Parathyroid adenoma (tissue), 2 donors: ENCODE results near the gene GRAMD2B.

ENCODE experiments used
- H2AFZ ChIP-seq: fragments of 300-600 bp; sonication (generic); one replicate; pipeline ENCODE4 v1.7.0; 2017; ENCODE audit warnings: antibody characterized with exemption, mild to moderate bottlenecking
- H3K27ac ChIP-seq: fragments of 300-600 bp; sonication (generic); one replicate; pipeline ENCODE4 v1.7.0; 2017
- H3K27me3 ChIP-seq: fragments of 300-600 bp; sonication (generic); one replicate; pipeline ENCODE4 v1.7.0; 2017; ENCODE audit warnings: low read length; ENCODE audit not compliant: control insufficient read depth, insufficient read depth
- H3K36me3 ChIP-seq: fragments of 300-600 bp; sonication (generic); one replicate; pipeline ENCODE4 v1.7.0; 2017; ENCODE audit warnings: low read length; ENCODE audit not compliant: control insufficient read depth, insufficient read depth
- H3K4me1 ChIP-seq: fragments of 300-600 bp; sonication (generic); one replicate; pipeline ENCODE4 v1.7.0; 2017; ENCODE audit warnings: control low read depth
- H3K4me2 ChIP-seq: fragments of 300-600 bp; sonication (generic); one replicate; pipeline ENCODE4 v1.7.0; 2017; ENCODE audit warnings: low read length
- H3K4me3 ChIP-seq: fragments of 300-600 bp; sonication (generic); one replicate; pipeline ENCODE4 v1.7.0; 2017; ENCODE audit warnings: low read depth, low read length
- H3K79me2 ChIP-seq: fragments of 300-600 bp; sonication (generic); one replicate; pipeline ENCODE4 v1.7.0; 2017; ENCODE audit warnings: control low read depth
- H3K9ac ChIP-seq: fragments of 300-600 bp; sonication (generic); one replicate; pipeline ENCODE4 v1.7.0; 2017; ENCODE audit warnings: mild to moderate bottlenecking
- H3K9me3 ChIP-seq: fragments of 300-600 bp; sonication (generic); one replicate; pipeline ENCODE4 v1.7.0; 2017; ENCODE audit warnings: low read length; ENCODE audit not compliant: control insufficient read depth
- CTCF ChIP-seq: fragments of 300-600 bp; sonication (generic); IDR thresholded peaks from one replicate; pipeline ENCODE4 v1.7.0; 2017; ENCODE audit warnings: antibody characterized with exemption, mild to moderate bottlenecking
- donor health status: primary hyperparathyroidism.

GRAMD2B gene

GRCh38 chr5:126435261-126435660 is 12.1 kb downstream of the GRAMD2B start:
- Histone ChIP-seq H3K36me3 (no peaks in the 10 kb centered on the region), H3K27ac (no peak overlapping the region), H3K9ac (no peak overlapping the region), H3K4me3 (no peak overlapping the region), H3K4me1 (no peaks in the 10 kb centered on the region), H3K79me2 (no peaks in the 10 kb centered on the region), H3K9me3 (no peaks in the 10 kb centered on the region), H2AFZ (no peak overlapping the region), H3K4me2 (no peak overlapping the region), H3K27me3 (no peaks in the 10 kb centered on the region)
- no peak for TF ChIP-seq CTCF

DNA sequence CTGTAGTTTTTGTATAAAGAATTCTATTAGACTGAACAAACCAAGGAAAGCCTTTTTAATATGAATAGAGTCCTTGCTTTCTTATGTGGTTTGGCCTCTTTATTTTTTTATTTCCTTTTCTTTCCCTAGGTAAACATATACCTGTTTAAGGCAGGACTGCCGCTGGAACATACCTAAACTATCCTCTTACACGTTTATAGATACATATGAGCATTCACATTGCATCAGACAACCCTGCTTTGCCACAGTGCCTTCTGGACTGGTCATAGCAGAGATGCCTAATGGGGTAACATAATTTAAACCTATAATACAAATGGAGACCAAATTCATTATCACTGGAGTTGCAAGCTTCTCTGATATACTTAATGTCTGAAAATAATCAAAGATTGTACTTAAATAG is 12.5 kb downstream of the GRAMD2B start:
- H3K4me3 ChIP-seq, result no peak overlapping the region
- no peaks in the 10 kb centered on the region for H3K79me2 ChIP-seq
- no peak overlapping the region for H3K27ac ChIP-seq
- no peaks in the 10 kb centered on the region for H3K4me1 ChIP-seq
- no peak overlapping the region for H3K9ac ChIP-seq
- TF ChIP-seq CTCF, result no peak
- no peaks in the 10 kb centered on the region for H3K27me3 ChIP-seq
- no peak overlapping the region for H3K4me2 ChIP-seq
- H3K9me3 ChIP-seq, result no peaks in the 10 kb centered on the region
- no peaks in the 10 kb centered on the region for H3K36me3 ChIP-seq
- no peak overlapping the region for H2AFZ ChIP-seq

DNA sequence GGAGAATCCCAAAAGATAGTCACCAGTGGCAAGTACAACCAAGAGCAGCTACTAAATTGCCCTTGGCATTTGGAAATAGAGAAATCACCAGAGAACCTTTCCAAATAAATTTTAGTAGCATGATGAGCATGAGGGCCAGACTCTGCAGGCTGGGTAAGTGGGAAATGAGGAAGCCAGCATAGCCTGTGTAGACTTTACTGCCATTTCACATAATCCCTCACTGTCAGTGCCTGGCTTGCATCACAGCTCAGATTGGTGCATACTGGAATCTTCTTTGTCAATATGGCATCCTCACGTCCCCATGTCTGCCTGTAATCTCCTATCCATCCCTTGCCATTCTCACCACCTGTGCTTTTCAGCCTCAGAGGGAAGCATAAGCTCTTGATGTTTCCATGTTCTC is 14.5 kb downstream of the GRAMD2B start:
- no peaks in the 10 kb centered on the region for H3K4me1 ChIP-seq
- no peak overlapping the region for H3K27ac ChIP-seq
- H3K36me3 ChIP-seq, result no peaks in the 10 kb centered on the region
- H3K4me3 ChIP-seq, result no peak overlapping the region
- H3K4me2 ChIP-seq, result no peak overlapping the region
- H3K9ac ChIP-seq, result no peak overlapping the region
- no peaks in the 10 kb centered on the region for H3K27me3 ChIP-seq
- H3K79me2 ChIP-seq, result no peaks in the 10 kb centered on the region
- no peak overlapping the region for H2AFZ ChIP-seq
- no peak for TF ChIP-seq CTCF
- no peaks in the 10 kb centered on the region for H3K9me3 ChIP-seq

DNA sequence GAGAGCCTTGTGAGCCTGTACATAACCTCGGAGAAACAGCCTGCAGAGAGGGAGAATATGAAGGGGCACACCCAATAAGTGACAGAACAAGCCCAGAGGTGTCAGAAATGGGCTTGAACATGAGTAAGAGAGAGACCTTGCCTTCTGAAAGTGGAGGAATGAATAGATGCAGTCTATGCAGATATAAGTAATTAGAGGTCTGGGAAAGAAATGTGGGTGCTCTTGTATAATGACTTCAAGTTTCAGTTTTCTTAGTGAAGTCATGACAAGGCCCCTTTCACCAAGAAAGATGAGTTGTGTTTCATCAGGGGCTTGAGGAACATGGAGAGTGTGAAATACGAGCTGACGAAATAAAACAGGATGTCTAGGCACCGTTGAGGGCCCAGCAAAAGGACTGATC is 15.1 kb downstream of the GRAMD2B start:
- Histone ChIP-seq H3K36me3 (no peaks in the 10 kb centered on the region), H3K9me3 (no peaks in the 10 kb centered on the region)

More for the DNA sequence above, 15.1 kb downstream of the GRAMD2B start:
- H3K4me1 ChIP-seq, result no peaks in the 10 kb centered on the region
- no peak overlapping the region for H3K4me3 ChIP-seq
- TF ChIP-seq CTCF, result no peak
- H3K79me2 ChIP-seq, result no peaks in the 10 kb centered on the region
- H3K27me3 ChIP-seq, result no peaks in the 10 kb centered on the region
- no peak overlapping the region for H2AFZ ChIP-seq
- H3K27ac ChIP-seq, result no peak overlapping the region
- H3K4me2 ChIP-seq, result no peak overlapping the region
- no peak overlapping the region for H3K9ac ChIP-seq
